Karpas-422 (cell line): ENCODE measurements around the gene G3BP2. TPM values are rescaled to one million over a fixed set of nuclear protein-coding genes. Genes with fewer than 3 reads are reported as not detected.

ENCODE experiments used
- DNase-seq: peaks from one replicate; pipeline ENCODE4 v3.0.0-alpha.2; 2015
- H2AFZ ChIP-seq: fragments of 200-600 bp; sonication (generic); 2 replicates; pipeline ENCODE4 v1.6.1; 2014; ENCODE audit warnings: antibody characterized with exemption, low read length, mixed read lengths
- H3K27ac ChIP-seq: fragments of 200-600 bp; sonication (generic); 2 replicates; pipeline ENCODE4 v1.5.1; 2014; ENCODE audit warnings: mild to moderate bottlenecking, low read length, moderate library complexity
- H3K27me3 ChIP-seq: fragments of 200-600 bp; sonication (generic); 2 replicates; pipeline ENCODE4 v1.6.1; 2014; ENCODE audit warnings: low read length, mixed read lengths
- H3K36me3 ChIP-seq: fragments of 200-600 bp; sonication (generic); 2 replicates; pipeline ENCODE4 v1.6.1; 2014; ENCODE audit warnings: low read length, mixed read lengths; ENCODE audit not compliant: insufficient read depth
- H3K4me1 ChIP-seq: fragments of 200-600 bp; sonication (generic); 2 replicates; pipeline ENCODE4 v1.6.1; 2014; ENCODE audit warnings: mild to moderate bottlenecking, low read length, mixed read lengths
- H3K4me2 ChIP-seq: fragments of 200-600 bp; sonication (generic); 2 replicates; pipeline ENCODE4 v1.6.1; 2014; ENCODE audit warnings: low read length, low read depth, mild to moderate bottlenecking; ENCODE audit not compliant: poor library complexity, severe bottlenecking
- H3K4me3 ChIP-seq: fragments of 200-600 bp; sonication (generic); 2 replicates; pipeline ENCODE4 v1.5.1; 2014; ENCODE audit warnings: mild to moderate bottlenecking, antibody characterized with exemption, low read length, mixed read lengths
- H3K79me2 ChIP-seq: fragments of 200-600 bp; sonication (generic); 2 replicates; pipeline ENCODE4 v1.6.1; 2014; ENCODE audit warnings: mild to moderate bottlenecking, low read length, mixed read lengths
- H3K9ac ChIP-seq: fragments of 200-600 bp; sonication (generic); 2 replicates; pipeline ENCODE4 v1.6.0; 2014; ENCODE audit warnings: low read length
- H3K9me2 ChIP-seq: fragments of 200-600 bp; sonication (generic), shearing (Covaris generic); replicated peaks from 2 replicates; pipeline ENCODE4 v1.6.0; 2014; ENCODE audit warnings: mild to moderate bottlenecking, low read length, moderate library complexity; ENCODE audit not compliant: insufficient read depth
- H3K9me3 ChIP-seq: fragments of 300-700, 200-600 bp; sonication (generic); 2 replicates; pipeline ENCODE4 v1.6.1; 2014; ENCODE audit warnings: low read length, mixed read lengths
- H4K20me1 ChIP-seq: fragments of 200-600 bp; sonication (generic); 2 replicates; pipeline ENCODE4 v1.6.1; 2014; ENCODE audit warnings: mild to moderate bottlenecking, antibody characterized with exemption, low read length, low read depth; ENCODE audit not compliant: insufficient read depth
- total RNA-seq: library from RNA; depleted of rRNA; stranded (reverse); fragments of >200 nt; shearing (Covaris generic); gene quantifications from 2 replicates; pipeline ENCODE4 v1.2.3, GENCODE V29; 2014; ENCODE audit warnings: low replicate concordance

G3BP2 gene
- total RNA-seq, 1 experiment from 2014 or later: 81.0 TPM

GRCh38 chr4:75630174-75630936 is 42.9 kb downstream of the G3BP2 start, which contains the start of gene CDKL2:
CDKL2 (minus strand) TSS chr4:75630528; CDS start chr4:75625988, 4,540 bp downstream.
- DNase-seq: peak; percentile 81

GRCh38 chr4:75629239-75629638 is 44.0 kb downstream of the G3BP2 start:
- H4K20me1 ChIP-seq: no peaks in the 10 kb centered on the region
- no peaks in the 10 kb centered on the region for H3K79me2 ChIP-seq
- no peak overlapping the region for H3K9ac ChIP-seq
- H3K9me3 ChIP-seq: no peaks in the 10 kb centered on the region
- H3K27me3 ChIP-seq: no peaks in the 10 kb centered on the region
- no peak overlapping the region for H3K4me2 ChIP-seq
- peaks cover 8% of the 10 kb centered on the region for H3K4me1 ChIP-seq
- no peak for DNase-seq
- no peaks in the 10 kb centered on the region for H3K36me3 ChIP-seq
- H3K4me3 ChIP-seq: no peak overlapping the region
- H3K27ac ChIP-seq: no peak overlapping the region
- H3K9me2 ChIP-seq: no peaks in the 10 kb centered on the region
- no peak overlapping the region for H2AFZ ChIP-seq

More at GRCh38 chr4:75630174-75630936, 42.9 kb downstream of the G3BP2 start, which contains the start of gene CDKL2:
- peaks cover 8% of the 10 kb centered on the region for H3K4me1 ChIP-seq
- no peaks in the 10 kb centered on the region for H3K9me3 ChIP-seq
- no peaks in the 10 kb centered on the region for H4K20me1 ChIP-seq
- H3K36me3 ChIP-seq: no peaks in the 10 kb centered on the region
- H2AFZ ChIP-seq: no peak within 1 kb of the TSS
- H3K9ac ChIP-seq: no peak within 1 kb of the TSS
- H3K27me3 ChIP-seq: no peaks in the 10 kb centered on the region
- peak within 1 kb of the TSS; percentile 58 for H3K4me3 ChIP-seq
- peak within 1 kb of the TSS; percentile 52 for H3K4me2 ChIP-seq
- H3K9me2 ChIP-seq: no peaks in the 10 kb centered on the region
- H3K79me2 ChIP-seq: no peaks in the 10 kb centered on the region
- no peak within 1 kb of the TSS for H3K27ac ChIP-seq

GRCh38 chr4:75623026-75623425 is 50.2 kb downstream of the G3BP2 start:
- Histone ChIP-seq H3K36me3 (no peaks in the 10 kb centered on the region), H3K27ac (no peak overlapping the region), H3K27me3 (no peaks in the 10 kb centered on the region), H3K79me2 (no peaks in the 10 kb centered on the region), H3K4me1 (no peaks in the 10 kb centered on the region), H3K9me3 (no peaks in the 10 kb centered on the region), H3K4me3 (no peak overlapping the region), H4K20me1 (no peaks in the 10 kb centered on the region), H3K4me2 (no peak overlapping the region), H3K9me2 (no peaks in the 10 kb centered on the region), H2AFZ (no peak overlapping the region), H3K9ac (no peak overlapping the region)
- no peak for DNase-seq

GRCh38 chr4:75621715-75622114 is 51.5 kb downstream of the G3BP2 start:
- no peak for DNase-seq
- H3K4me3 ChIP-seq: no peak overlapping the region
- no peaks in the 10 kb centered on the region for H3K9me2 ChIP-seq
- no peaks in the 10 kb centered on the region for H4K20me1 ChIP-seq
- no peak overlapping the region for H2AFZ ChIP-seq
- no peak overlapping the region for H3K27ac ChIP-seq
- no peaks in the 10 kb centered on the region for H3K27me3 ChIP-seq
- H3K36me3 ChIP-seq: no peaks in the 10 kb centered on the region
- no peaks in the 10 kb centered on the region for H3K9me3 ChIP-seq
- no peak overlapping the region for H3K9ac ChIP-seq
- no peaks in the 10 kb centered on the region for H3K4me1 ChIP-seq
- H3K4me2 ChIP-seq: no peak overlapping the region
- no peaks in the 10 kb centered on the region for H3K79me2 ChIP-seq

- DNase-seq: no peak
- H2AFZ ChIP-seq: no peak overlapping the region
- H3K27me3 ChIP-seq: no peaks in the 10 kb centered on the region
- no peaks in the 10 kb centered on the region for H3K36me3 ChIP-seq
- H3K9me3 ChIP-seq: no peaks in the 10 kb centered on the region
- no peaks in the 10 kb centered on the region for H3K4me1 ChIP-seq
- H3K27ac ChIP-seq: no peak overlapping the region
- H4K20me1 ChIP-seq: no peaks in the 10 kb centered on the region
- no peak overlapping the region for H3K9ac ChIP-seq
- no peaks in the 10 kb centered on the region for H3K79me2 ChIP-seq
- H3K4me3 ChIP-seq: no peak overlapping the region
- H3K4me2 ChIP-seq: no peak overlapping the region
- H3K9me2 ChIP-seq: no peaks in the 10 kb centered on the region
Measured at GRCh38 chr4:75612306-75612705, 60.9 kb downstream of the G3BP2 start.

GRCh38 chr4:75605928-75606327 is 67.3 kb downstream of the G3BP2 start:
- Histone ChIP-seq H4K20me1 (no peaks in the 10 kb centered on the region), H3K9me2 (no peaks in the 10 kb centered on the region), H3K27ac (no peak overlapping the region), H3K9me3 (no peaks in the 10 kb centered on the region), H3K4me3 (no peak overlapping the region), H2AFZ (no peak overlapping the region), H3K27me3 (no peaks in the 10 kb centered on the region), H3K36me3 (no peaks in the 10 kb centered on the region), H3K9ac (no peak overlapping the region), H3K4me1 (no peaks in the 10 kb centered on the region), H3K79me2 (no peaks in the 10 kb centered on the region), H3K4me2 (no peak overlapping the region)
- no peak for DNase-seq

- Histone ChIP-seq H3K4me1 (no peaks in the 10 kb centered on the region), H3K4me2 (no peak overlapping the region), H3K9ac (no peak overlapping the region), H3K36me3 (no peaks in the 10 kb centered on the region), H3K27me3 (no peaks in the 10 kb centered on the region), H3K9me2 (no peaks in the 10 kb centered on the region), H3K9me3 (no peaks in the 10 kb centered on the region), H2AFZ (no peak overlapping the region), H3K79me2 (no peaks in the 10 kb centered on the region), H3K4me3 (no peak overlapping the region), H4K20me1 (no peaks in the 10 kb centered on the region), H3K27ac (no peak overlapping the region)
- DNase-seq: no peak
Measured at GRCh38 chr4:75599647-75600046, 73.6 kb downstream of the G3BP2 start.

- Histone ChIP-seq H2AFZ (no peak overlapping the region), H3K27ac (no peak overlapping the region)
- DNase-seq: no peak
Measured at GRCh38 chr4:75598390-75598789, 74.8 kb downstream of the G3BP2 start.

More at GRCh38 chr4:75598390-75598789, 74.8 kb downstream of the G3BP2 start:
- H3K36me3 ChIP-seq: no peaks in the 10 kb centered on the region
- no peak overlapping the region for H3K4me3 ChIP-seq
- H3K9me2 ChIP-seq: no peaks in the 10 kb centered on the region
- H4K20me1 ChIP-seq: no peaks in the 10 kb centered on the region
- no peak overlapping the region for H3K4me2 ChIP-seq
- no peak overlapping the region for H3K9ac ChIP-seq
- H3K27me3 ChIP-seq: no peaks in the 10 kb centered on the region
- H3K4me1 ChIP-seq: no peaks in the 10 kb centered on the region
- H3K79me2 ChIP-seq: no peaks in the 10 kb centered on the region
- H3K9me3 ChIP-seq: no peaks in the 10 kb centered on the region
